Activated naive CD4-positive, alpha-beta T cell treated with anti-CD3 and anti-CD28 coated beads, Interleukin-2, amount 50 U/mL, for 24 hours (primary cell): ENCODE data around the gene ARFRP1.

Experiments used
- H3K27ac Mint-ChIP-seq: one replicate; pipeline ENCODE4 v1.8.0; 2021; ENCODE audit warnings: mild to moderate bottlenecking, mixed read lengths
- H3K27me3 Mint-ChIP-seq: one replicate; pipeline ENCODE4 v1.8.0; 2021; ENCODE audit warnings: mixed read lengths
- H3K36me3 Mint-ChIP-seq: one replicate; pipeline ENCODE4 v1.8.0; 2021; ENCODE audit warnings: mixed read lengths
- H3K4me1 Mint-ChIP-seq: one replicate; pipeline ENCODE4 v1.8.0; 2021; ENCODE audit warnings: mixed read lengths
- H3K4me3 Mint-ChIP-seq: one replicate; pipeline ENCODE4 v1.8.0; 2021; ENCODE audit warnings: mild to moderate bottlenecking, mixed read lengths
- H3K9me3 Mint-ChIP-seq: one replicate; pipeline ENCODE4 v1.8.0; 2021; ENCODE audit warnings: mixed read lengths

ARFRP1 gene

DNA sequence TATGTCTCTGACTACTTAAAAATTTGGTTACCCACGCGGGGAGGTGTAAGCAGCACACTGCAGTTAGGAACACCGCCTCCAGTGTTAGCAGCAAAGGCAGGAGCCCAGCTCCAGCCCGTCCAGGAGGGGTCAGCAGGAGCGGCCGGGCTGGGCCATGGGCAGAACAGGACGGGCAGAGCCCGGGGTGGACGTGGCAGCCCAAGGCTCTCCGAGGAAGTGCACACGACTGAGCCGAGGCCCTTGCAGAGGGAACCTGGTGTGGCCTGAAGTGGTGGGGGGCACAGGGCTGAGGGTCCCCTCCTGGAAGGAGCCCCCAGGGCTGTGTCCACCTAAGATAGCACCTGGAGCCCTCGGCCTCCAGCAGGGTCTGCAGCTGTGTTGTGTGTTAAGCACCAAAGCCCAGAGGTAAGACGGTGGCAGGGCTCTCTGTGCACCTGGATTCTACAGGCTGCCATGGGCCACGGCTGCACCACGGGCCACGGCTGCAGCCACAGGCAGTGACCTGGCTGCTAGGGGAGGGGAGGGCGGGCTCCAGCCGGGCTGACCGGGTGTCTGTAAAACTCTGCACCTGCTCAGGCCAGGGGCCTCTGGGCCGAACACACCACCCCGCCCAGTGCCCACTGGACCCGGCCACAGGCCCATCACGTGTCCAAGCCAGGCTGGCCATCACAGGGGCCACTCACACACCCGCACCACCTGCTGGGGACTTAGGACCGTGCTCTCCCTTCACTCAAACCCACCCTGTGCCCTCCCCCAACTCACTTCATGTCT lies 38.4 kb upstream of the ARFRP1 start:
- Mint-ChIP-seq H3K9me3 (no peaks in the 10 kb centered on the region), H3K27ac (no peak overlapping the region), H3K4me3 (no peak overlapping the region), H3K4me1 (peaks cover 16% of the 10 kb centered on the region), H3K36me3 (no peaks in the 10 kb centered on the region), H3K27me3 (no peaks in the 10 kb centered on the region)

DNA sequence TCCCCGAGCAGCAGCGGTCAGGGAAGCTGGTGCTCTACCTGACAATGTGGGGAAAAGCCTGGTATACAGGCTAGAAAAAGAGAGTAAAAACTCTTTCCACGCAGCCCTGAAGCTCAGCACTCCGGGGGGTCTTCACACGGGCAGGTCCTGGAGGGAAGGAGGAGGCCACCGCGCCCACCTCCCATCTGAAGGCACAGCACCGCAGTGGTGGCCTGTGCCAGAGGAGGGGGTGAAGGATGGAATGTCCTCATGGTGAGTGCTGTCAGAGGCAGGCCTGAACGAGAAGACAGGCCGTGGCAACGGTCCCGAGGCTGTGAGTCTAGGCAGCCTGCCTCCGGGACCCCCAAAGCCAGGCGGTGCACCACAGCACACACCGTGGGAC lies 37.6 kb upstream of the ARFRP1 start:
- Mint-ChIP-seq H3K27ac (no peak overlapping the region), H3K9me3 (no peaks in the 10 kb centered on the region), H3K36me3 (no peaks in the 10 kb centered on the region), H3K4me3 (no peak overlapping the region), H3K4me1 (peaks cover 10% of the 10 kb centered on the region), H3K27me3 (no peaks in the 10 kb centered on the region)

- H3K36me3 Mint-ChIP-seq: no peaks in the 10 kb centered on the region
- H3K27ac Mint-ChIP-seq: no peak overlapping the region
- no peaks in the 10 kb centered on the region for H3K9me3 Mint-ChIP-seq
- peaks cover 10% of the 10 kb centered on the region for H3K4me1 Mint-ChIP-seq
- H3K27me3 Mint-ChIP-seq: no peaks in the 10 kb centered on the region
- H3K4me3 Mint-ChIP-seq: no peak overlapping the region
These were observed 37.0 kb upstream of the ARFRP1 start for GRCh38 chr20:63744574-63745423.

- H3K27me3 Mint-ChIP-seq: no peaks in the 10 kb centered on the region
- no peaks in the 10 kb centered on the region for H3K36me3 Mint-ChIP-seq
- no peaks in the 10 kb centered on the region for H3K9me3 Mint-ChIP-seq
- no peak overlapping the region for H3K4me3 Mint-ChIP-seq
- no peak overlapping the region for H3K27ac Mint-ChIP-seq
- H3K4me1 Mint-ChIP-seq: peaks cover 6% of the 10 kb centered on the region
These were observed 36.4 kb upstream of the ARFRP1 start for GRCh38 chr20:63744158-63744557.

- no peaks in the 10 kb centered on the region for H3K4me1 Mint-ChIP-seq
- H3K9me3 Mint-ChIP-seq: no peaks in the 10 kb centered on the region
- H3K4me3 Mint-ChIP-seq: no peak overlapping the region
- no peak overlapping the region for H3K27ac Mint-ChIP-seq
- no peaks in the 10 kb centered on the region for H3K27me3 Mint-ChIP-seq
- no peaks in the 10 kb centered on the region for H3K36me3 Mint-ChIP-seq
These were observed 35.6 kb upstream of the ARFRP1 start for GRCh38 chr20:63743210-63743970.

DNA sequence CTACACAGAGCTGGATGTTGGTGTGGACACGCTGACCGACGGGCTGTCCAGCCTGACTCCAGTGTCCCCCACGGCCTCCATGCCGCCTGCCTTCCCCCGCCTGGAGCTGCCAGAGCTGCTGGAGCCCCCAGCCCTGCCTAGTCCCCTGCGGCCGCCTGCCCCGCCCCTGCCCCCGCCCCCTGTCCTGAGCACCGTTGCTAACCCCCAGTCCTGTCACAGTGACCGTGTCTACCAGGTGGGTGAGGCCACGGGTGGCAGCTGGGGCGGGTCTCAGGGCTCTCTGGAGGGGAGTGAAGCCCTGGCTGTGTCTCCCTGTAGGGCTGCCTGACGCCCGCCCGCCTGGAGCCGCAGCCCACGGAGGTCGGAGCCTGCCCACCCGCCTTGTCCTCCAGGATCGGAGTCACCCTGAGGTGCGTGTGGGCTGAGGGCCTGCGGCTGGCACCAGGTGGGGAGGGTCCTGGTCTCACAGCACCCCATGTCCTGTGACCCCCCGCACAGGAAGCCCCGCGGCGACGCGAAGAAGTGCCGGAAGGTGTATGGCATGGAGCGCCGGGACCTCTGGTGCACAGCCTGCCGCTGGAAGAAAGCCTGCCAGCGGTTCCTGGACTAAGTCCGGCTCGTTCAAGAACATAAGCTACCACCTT lies 34.7 kb upstream of the ARFRP1 start:
- H3K9me3 Mint-ChIP-seq: no peaks in the 10 kb centered on the region
- no peaks in the 10 kb centered on the region for H3K4me1 Mint-ChIP-seq
- no peaks in the 10 kb centered on the region for H3K27me3 Mint-ChIP-seq
- H3K27ac Mint-ChIP-seq: no peak overlapping the region
- no peak overlapping the region for H3K4me3 Mint-ChIP-seq
- no peaks in the 10 kb centered on the region for H3K36me3 Mint-ChIP-seq

DNA sequence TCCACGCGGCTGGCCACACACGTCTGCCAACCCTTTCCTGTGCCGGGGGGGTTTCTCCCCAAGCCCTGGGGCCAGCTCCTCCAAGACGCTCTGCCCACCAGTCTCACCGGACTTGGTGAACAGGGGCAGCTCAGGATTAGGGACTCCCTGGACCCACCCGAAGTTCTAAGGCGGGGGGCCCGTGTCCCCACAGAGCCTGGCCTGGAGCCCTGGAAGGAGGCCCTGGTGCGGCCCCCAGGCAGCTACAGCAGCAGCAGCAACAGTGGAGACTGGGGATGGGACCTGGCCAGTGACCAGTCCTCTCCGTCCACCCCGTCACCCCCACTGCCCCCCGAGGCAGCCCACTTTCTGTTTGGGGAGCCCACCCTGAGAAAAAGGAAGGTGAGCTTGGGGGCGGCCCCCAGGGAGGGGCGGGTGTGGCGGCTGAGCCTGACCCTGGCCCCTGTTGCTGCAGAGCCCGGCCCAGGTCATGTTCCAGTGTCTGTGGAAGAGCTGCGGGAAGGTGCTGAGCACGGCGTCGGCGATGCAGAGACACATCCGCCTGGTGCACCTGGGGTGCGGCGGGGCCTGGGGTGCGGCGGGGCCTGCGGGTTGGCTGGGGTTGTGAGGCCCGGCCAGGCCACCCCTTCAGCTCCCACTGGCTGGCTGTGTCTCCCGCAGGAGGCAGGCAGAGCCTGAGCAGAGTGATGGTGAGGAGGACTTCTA lies 34.1 kb upstream of the ARFRP1 start:
- Mint-ChIP-seq H3K4me1 (no peaks in the 10 kb centered on the region), H3K27ac (no peak overlapping the region), H3K27me3 (no peaks in the 10 kb centered on the region), H3K9me3 (no peaks in the 10 kb centered on the region), H3K36me3 (no peaks in the 10 kb centered on the region), H3K4me3 (peak overlapping the region; percentile 15)

DNA sequence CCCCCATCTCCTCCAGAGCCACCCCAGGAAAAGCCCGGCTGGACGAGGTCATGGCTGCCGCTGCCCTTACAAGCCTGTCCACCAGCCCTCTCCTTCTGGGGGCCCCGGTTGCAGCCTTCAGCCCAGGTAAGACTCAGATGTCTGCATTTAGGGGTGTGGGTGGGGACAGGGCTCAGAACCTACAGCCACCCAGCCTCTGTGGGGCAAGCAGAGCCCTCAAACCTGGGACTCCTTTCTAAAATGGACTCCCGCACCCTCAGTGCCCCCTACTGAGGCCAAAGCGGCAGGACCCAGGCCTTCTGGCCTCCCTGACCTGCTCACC lies 33.5 kb upstream of the ARFRP1 start:
- Mint-ChIP-seq H3K4me1 (peaks cover 5% of the 10 kb centered on the region), H3K27ac (no peak overlapping the region), H3K27me3 (no peaks in the 10 kb centered on the region), H3K36me3 (no peaks in the 10 kb centered on the region), H3K4me3 (peak overlapping the region; percentile 15), H3K9me3 (no peaks in the 10 kb centered on the region)

DNA sequence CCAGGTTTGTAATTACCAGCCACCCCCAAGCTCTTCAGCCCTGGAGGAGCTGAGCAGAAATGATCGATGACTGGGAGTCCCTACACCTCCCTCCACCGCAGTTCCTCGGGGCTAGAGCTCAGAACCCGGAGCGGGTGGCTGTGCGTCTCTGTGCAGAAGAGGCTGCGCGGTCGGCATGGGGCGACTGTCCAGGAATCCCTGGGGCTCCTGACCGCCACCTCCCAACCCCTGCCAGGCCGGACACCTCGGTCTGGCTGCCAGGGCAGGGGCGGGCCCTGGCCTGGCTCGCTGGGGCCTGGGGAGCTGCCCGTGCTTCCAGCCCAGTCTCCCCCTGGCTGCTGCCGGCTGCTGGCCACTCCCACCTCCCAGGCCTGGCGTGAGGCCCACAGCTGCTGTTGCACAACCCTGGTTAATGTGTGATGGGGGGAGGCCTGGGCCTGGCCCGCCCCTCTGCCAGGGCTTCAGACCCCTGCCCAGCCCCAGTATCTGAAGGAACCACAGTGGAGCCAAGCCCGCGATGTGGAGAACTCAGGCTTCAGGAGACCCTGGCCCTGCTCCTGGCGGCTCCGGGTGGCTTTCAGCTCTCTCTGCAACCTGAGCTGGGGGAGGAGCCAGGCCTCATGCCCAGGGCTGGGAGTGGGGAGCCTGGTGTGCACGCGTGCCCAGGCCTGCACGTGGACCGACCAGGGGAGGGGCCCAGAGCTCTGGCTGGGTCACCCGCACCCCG lies 33.0 kb upstream of the ARFRP1 start:
- Mint-ChIP-seq H3K4me3 (peak overlapping the region; percentile 49), H3K36me3 (no peaks in the 10 kb centered on the region), H3K27ac (no peak overlapping the region), H3K4me1 (peaks cover 10% of the 10 kb centered on the region), H3K9me3 (no peaks in the 10 kb centered on the region), H3K27me3 (no peaks in the 10 kb centered on the region)

DNA sequence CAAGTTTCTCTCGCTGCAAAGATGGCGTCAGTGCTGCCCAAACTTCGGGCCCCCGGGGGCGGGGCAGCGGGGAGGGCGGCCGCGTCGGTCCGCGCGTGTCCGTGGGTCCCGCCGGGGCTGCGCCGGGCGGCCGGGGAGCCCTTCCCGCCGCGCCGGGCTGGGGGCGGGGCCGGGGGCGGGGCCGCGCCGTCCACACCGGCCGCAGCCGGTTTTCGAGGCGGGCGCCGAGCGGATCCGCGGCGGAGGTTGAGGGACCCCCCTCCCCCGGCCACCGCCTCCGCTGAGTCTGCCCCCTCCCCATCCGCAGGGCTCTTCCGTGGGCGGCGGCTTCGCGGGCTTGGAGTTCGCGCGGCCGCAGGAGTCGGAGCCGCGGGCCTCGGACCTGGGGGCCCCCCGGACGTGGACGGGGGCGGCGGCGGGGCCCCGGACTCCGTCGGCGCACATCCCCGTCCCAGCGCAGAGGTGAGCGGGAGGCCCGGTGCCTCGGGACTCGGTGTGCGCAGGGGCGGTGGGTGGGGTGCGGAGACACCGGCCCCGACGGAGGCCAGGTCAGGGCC lies 32.4 kb upstream of the ARFRP1 start:
- H3K4me1 Mint-ChIP-seq: peaks cover 14% of the 10 kb centered on the region
- H3K9me3 Mint-ChIP-seq: no peaks in the 10 kb centered on the region
- peak overlapping the region; percentile 49 for H3K4me3 Mint-ChIP-seq
- H3K27me3 Mint-ChIP-seq: no peaks in the 10 kb centered on the region
- no peaks in the 10 kb centered on the region for H3K36me3 Mint-ChIP-seq
- H3K27ac Mint-ChIP-seq: no peak overlapping the region

DNA sequence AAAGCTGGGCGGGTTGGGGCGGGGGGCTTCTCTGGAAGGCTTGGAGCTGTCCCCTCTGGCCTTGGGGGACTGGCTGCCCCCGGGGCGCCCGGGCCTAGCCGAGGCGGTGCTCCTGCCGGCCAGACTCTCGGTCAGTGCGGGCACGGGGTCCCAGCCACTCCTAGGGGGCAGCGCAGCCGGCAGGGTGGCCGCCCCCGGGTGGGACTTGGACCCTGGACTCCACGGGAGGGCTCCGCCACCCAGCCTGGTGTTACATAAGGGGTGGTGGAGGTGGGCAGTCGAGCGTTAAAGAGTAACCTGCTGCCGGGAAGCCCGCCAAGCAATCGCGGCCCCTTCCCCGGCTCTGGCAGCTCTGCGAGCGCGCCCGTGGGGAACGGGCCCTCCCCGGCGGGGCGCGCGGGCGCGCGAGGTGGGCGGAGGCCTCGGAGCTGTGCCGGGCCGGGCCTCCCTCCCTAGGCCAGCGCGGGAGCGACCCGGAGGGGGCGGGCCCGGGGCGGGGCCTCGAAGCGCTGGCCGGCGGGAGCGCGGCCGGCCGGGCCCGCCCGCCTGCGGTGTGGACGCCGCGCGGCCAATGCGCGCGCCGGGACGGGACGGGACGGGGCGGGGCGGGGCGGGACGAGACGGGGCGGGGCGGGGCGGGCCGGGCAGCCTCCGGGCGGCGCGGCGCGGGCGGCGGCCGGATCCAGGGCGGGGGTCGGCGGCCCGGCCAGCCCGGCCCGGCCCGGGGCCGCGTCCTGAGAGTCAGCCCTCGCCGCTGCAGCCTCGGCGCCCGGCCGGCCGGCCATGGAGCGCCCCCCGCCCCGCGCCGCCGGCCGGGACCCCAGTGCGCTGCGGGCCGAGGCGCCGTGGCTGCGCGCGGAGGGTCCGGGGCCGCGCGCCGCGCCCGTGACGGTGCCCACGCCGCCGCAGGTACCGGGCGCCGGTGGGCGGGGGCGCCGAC lies 31.6 kb upstream of the ARFRP1 start, which contains the start of gene SLC2A4RG:
Gene SLC2A4RG, plus strand, starts transcription at position 647 of the 940 bp plus-strand sequence. Its CDS starts 137 bp downstream, at position 784.
- no peaks in the 10 kb centered on the region for H3K9me3 Mint-ChIP-seq
- peaks cover 17% of the 10 kb centered on the region for H3K4me1 Mint-ChIP-seq
- H3K4me3 Mint-ChIP-seq: peak within 1 kb of the TSS; percentile 49
- H3K27me3 Mint-ChIP-seq: no peaks in the 10 kb centered on the region
- H3K27ac Mint-ChIP-seq: no peak within 1 kb of the TSS
- no peaks in the 10 kb centered on the region for H3K36me3 Mint-ChIP-seq

GRCh38 chr20:63738687-63739129 lies 30.9 kb upstream of the ARFRP1 start:
- Mint-ChIP-seq H3K27me3 (no peaks in the 10 kb centered on the region), H3K4me1 (peaks cover 24% of the 10 kb centered on the region), H3K27ac (no peak overlapping the region), H3K9me3 (no peaks in the 10 kb centered on the region), H3K36me3 (peaks cover 4% of the 10 kb centered on the region), H3K4me3 (peak overlapping the region; percentile 42)

- no peaks in the 10 kb centered on the region for H3K27me3 Mint-ChIP-seq
- H3K4me3 Mint-ChIP-seq: peak overlapping the region; percentile 42
- peaks cover 4% of the 10 kb centered on the region for H3K36me3 Mint-ChIP-seq
- no peaks in the 10 kb centered on the region for H3K9me3 Mint-ChIP-seq
- no peak overlapping the region for H3K27ac Mint-ChIP-seq
- H3K4me1 Mint-ChIP-seq: peaks cover 27% of the 10 kb centered on the region
These were observed 30.3 kb upstream of the ARFRP1 start for GRCh38 chr20:63737945-63738686.
